Central memory CD8-positive, alpha-beta T cell (primary cell): Measurements from ENCODE around the gene TRPM5.
"Not testable (repeated sequence)": the region's sequence is repeated elsewhere in the genome, so short reads cannot be mapped to it uniquely, and the experiment has no call there.

ENCODE experiments used
- ATAC-seq: fragments of 150-1000 bp; cut with Tn5 transposase; replicated peaks from 2 replicates; pipeline ENCODE4 v1.10.0; 2022; ENCODE audit warnings: mild to moderate bottlenecking, moderate FRiP score, moderate number of reproducible peaks; ENCODE audit not compliant: poor library complexity, severe bottlenecking; ENCODE audit errors: extremely low read depth
- DNase-seq, 2 donors: peaks; one replicate each; pipeline ENCODE4 v3.0.0; 2021; ENCODE audit warnings: low spot score in 2 of 2
- H3K27ac Mint-ChIP-seq: one replicate; pipeline ENCODE4 v1.8.0; 2022; ENCODE audit warnings: low read depth, mild to moderate bottlenecking, moderate library complexity, mixed read lengths
- H3K27me3 Mint-ChIP-seq: one replicate; pipeline ENCODE4 v1.8.0; 2022; ENCODE audit warnings: mixed read lengths
- H3K36me3 Mint-ChIP-seq: one replicate; pipeline ENCODE4 v1.8.0; 2022; ENCODE audit warnings: mild to moderate bottlenecking, moderate library complexity, mixed read lengths; ENCODE audit not compliant: insufficient read depth
- H3K4me1 Mint-ChIP-seq: one replicate; pipeline ENCODE4 v1.8.0; 2022; ENCODE audit warnings: mixed read lengths
- H3K4me3 Mint-ChIP-seq: one replicate; pipeline ENCODE4 v1.8.0; 2022; ENCODE audit warnings: mild to moderate bottlenecking, moderate library complexity, mixed read lengths
- H3K9me3 Mint-ChIP-seq: one replicate; pipeline ENCODE4 v1.8.0; 2022; ENCODE audit warnings: mixed read lengths

The TRPM5 gene

GRCh38 chr11:2443881-2444820 is at the start of gene TRPM5:
TRPM5 (minus strand) TSS chr11:2444514; CDS start chr11:2423036, 21,478 bp downstream.
- Mint-ChIP-seq H3K27ac (no peak within 1 kb of the TSS), H3K9me3 (no peaks in the 10 kb centered on the region), H3K4me3 (peak within 1 kb of the TSS; percentile 87), H3K4me1 (peaks cover 32% of the 10 kb centered on the region), H3K36me3 (peaks cover 2% of the 10 kb centered on the region), H3K27me3 (peaks cover 16% of the 10 kb centered on the region)
- ATAC-seq (peak; percentile 15), DNase-seq (no peak)

GRCh38 chr11:2489083-2489482 is 44.8 kb upstream of the TRPM5 start:
- ATAC-seq (no peak), DNase-seq (no peak)
- Mint-ChIP-seq H3K4me1 (no peaks in the 10 kb centered on the region), H3K4me3 (no peak overlapping the region), H3K27ac (no peak overlapping the region), H3K27me3 (peaks cover 80% of the 10 kb centered on the region), H3K9me3 (peaks cover 24% of the 10 kb centered on the region), H3K36me3 (no peaks in the 10 kb centered on the region)

- ATAC-seq (no peak), DNase-seq (no peak)
- H3K4me1 Mint-ChIP-seq: no peaks in the 10 kb centered on the region
- peaks cover 74% of the 10 kb centered on the region for H3K27me3 Mint-ChIP-seq
- no peak overlapping the region for H3K4me3 Mint-ChIP-seq
- H3K9me3 Mint-ChIP-seq: peaks cover 24% of the 10 kb centered on the region
- no peak overlapping the region for H3K27ac Mint-ChIP-seq
- H3K36me3 Mint-ChIP-seq: no peaks in the 10 kb centered on the region
These were observed 43.7 kb upstream of the TRPM5 start for GRCh38 chr11:2488004-2488403.

GRCh38 chr11:2484576-2485125 is 40.3 kb upstream of the TRPM5 start:
- Mint-ChIP-seq H3K36me3 (no peaks in the 10 kb centered on the region), H3K4me3 (no peak overlapping the region), H3K9me3 (peaks cover 27% of the 10 kb centered on the region), H3K27ac (no peak overlapping the region), H3K4me1 (peaks cover 11% of the 10 kb centered on the region), H3K27me3 (peaks cover 57% of the 10 kb centered on the region)
- ATAC-seq: no peak
- DNase-seq: no peak

GRCh38 chr11:2483426-2483825 is 39.1 kb upstream of the TRPM5 start:
- no peak for DNase-seq
- Mint-ChIP-seq H3K4me1 (peaks cover 11% of the 10 kb centered on the region), H3K27me3 (peaks cover 47% of the 10 kb centered on the region), H3K4me3 (no peak overlapping the region), H3K9me3 (peaks cover 18% of the 10 kb centered on the region), H3K27ac (no peak overlapping the region), H3K36me3 (no peaks in the 10 kb centered on the region)
- no peak for ATAC-seq

- DNase-seq (no peak), ATAC-seq (no peak)
- H3K4me1 Mint-ChIP-seq: peaks cover 11% of the 10 kb centered on the region
- peaks cover 41% of the 10 kb centered on the region for H3K27me3 Mint-ChIP-seq
- H3K4me3 Mint-ChIP-seq: no peak overlapping the region
- no peaks in the 10 kb centered on the region for H3K36me3 Mint-ChIP-seq
- H3K9me3 Mint-ChIP-seq: peaks cover 18% of the 10 kb centered on the region
- H3K27ac Mint-ChIP-seq: no peak overlapping the region
These were observed 38.4 kb upstream of the TRPM5 start for GRCh38 chr11:2482745-2483144.

- no peak for DNase-seq
- Mint-ChIP-seq H3K27ac (no peak overlapping the region), H3K9me3 (peaks cover 18% of the 10 kb centered on the region), H3K4me3 (no peak overlapping the region), H3K36me3 (no peaks in the 10 kb centered on the region), H3K4me1 (peaks cover 11% of the 10 kb centered on the region), H3K27me3 (peaks cover 40% of the 10 kb centered on the region)
- no peak for ATAC-seq
These were observed 37.9 kb upstream of the TRPM5 start for GRCh38 chr11:2482204-2482603.

- H3K27me3 Mint-ChIP-seq: peaks cover 31% of the 10 kb centered on the region
- H3K36me3 Mint-ChIP-seq: no peaks in the 10 kb centered on the region
- H3K4me1 Mint-ChIP-seq: peaks cover 11% of the 10 kb centered on the region
- no peak for DNase-seq
- no peak overlapping the region for H3K4me3 Mint-ChIP-seq
- H3K9me3 Mint-ChIP-seq: peaks cover 18% of the 10 kb centered on the region
- ATAC-seq: no peak
- H3K27ac Mint-ChIP-seq: no peak overlapping the region
These were observed 36.9 kb upstream of the TRPM5 start for GRCh38 chr11:2481253-2481652.

- Mint-ChIP-seq H3K4me1 (peaks cover 11% of the 10 kb centered on the region), H3K4me3 (no peak overlapping the region), H3K36me3 (no peaks in the 10 kb centered on the region), H3K27ac (no peak overlapping the region), H3K27me3 (peaks cover 27% of the 10 kb centered on the region), H3K9me3 (peaks cover 18% of the 10 kb centered on the region)
- DNase-seq (no peak), ATAC-seq (no peak)
These were observed 36.5 kb upstream of the TRPM5 start for GRCh38 chr11:2480874-2481220.

GRCh38 chr11:2480067-2480873 is 36.0 kb upstream of the TRPM5 start:
- H3K4me3 Mint-ChIP-seq, H3K36me3 Mint-ChIP-seq, H3K27ac Mint-ChIP-seq, ATAC-seq, DNase-seq: not testable (repeated sequence)
- Mint-ChIP-seq H3K9me3 (peaks cover 18% of the 10 kb centered on the region), H3K27me3 (peaks cover 21% of the 10 kb centered on the region), H3K4me1 (peaks cover 11% of the 10 kb centered on the region)

- Mint-ChIP-seq H3K4me1 (peaks cover 11% of the 10 kb centered on the region), H3K9me3 (peaks cover 18% of the 10 kb centered on the region), H3K36me3 (no peaks in the 10 kb centered on the region), H3K4me3 (no peak overlapping the region), H3K27ac (no peak overlapping the region), H3K27me3 (peaks cover 5% of the 10 kb centered on the region)
- no peak for ATAC-seq
- no peak for DNase-seq
These were observed 33.6 kb upstream of the TRPM5 start for GRCh38 chr11:2477936-2478335.

- Mint-ChIP-seq H3K9me3 (peaks cover 18% of the 10 kb centered on the region), H3K27ac (no peak overlapping the region), H3K4me1 (peaks cover 12% of the 10 kb centered on the region), H3K4me3 (no peak overlapping the region), H3K27me3 (no peaks in the 10 kb centered on the region), H3K36me3 (no peaks in the 10 kb centered on the region)
- ATAC-seq (no peak), DNase-seq (no peak)
These were observed 32.9 kb upstream of the TRPM5 start for GRCh38 chr11:2477254-2477653.
